Right ventricle myocardium superior (tissue), 1 donor: ENCODE data around the gene SSR4. TPM values are rescaled to one million over a fixed set of nuclear protein-coding genes. Genes with fewer than 3 reads are reported as not detected.

ENCODE experiments used
- ATAC-seq: fragments of 200-7000 bp; cut with Tn5 transposase; one replicate; pipeline ENCODE4 v1.9.1; 2020; ENCODE audit warnings: mild to moderate bottlenecking; ENCODE audit not compliant: poor library complexity
- DNase-seq: peaks from one replicate; pipeline ENCODE4 v3.0.0-alpha.2; 2020
- intact Hi-C: fragments of 100-400 bp; cut with DNase I; formaldehyde crosslinking; loops from one replicate; pipeline ENCODE4 v1.11.2; 2022
- total RNA-seq: library from RNA; stranded (reverse); fragmentation: NEBNext Ultra II Directional; extraction: Animal tissue kit (Norgen Biotek cat#: 25700); gene quantifications from one replicate; pipeline ENCODE4 v1.2.1, GENCODE V29; 2021
- donor health status: DM: no; HTN: yes; CAD: no; lungs with severe emphysema.

SSR4 gene
- total RNA-seq, 1 donor from 2014 or later = 129 TPM

GRCh38 chrX:153845195-153845594 is 50.7 kb downstream of the SSR4 start:
- intact Hi-C loops = no loop called here
- no peak for ATAC-seq
- no peak for DNase-seq

GRCh38 chrX:153845842-153846241 is 51.4 kb downstream of the SSR4 start:
- DNase-seq (no peak), ATAC-seq (no peak)
- intact Hi-C loops = no loop called here

Other genes starting within 250 kb of the SSR4 start
- 40.7 TPM for gene CCNQ, start 195.5 kb upstream of the SSR4 start, total RNA-seq
- gene DUSP9, start 147.5 kb upstream of the SSR4 start, total RNA-seq = not detected
- 8.1 TPM for gene PNCK, start 120.9 kb upstream of the SSR4 start, total RNA-seq
- 192 TPM for gene SLC6A8, start 106.7 kb upstream of the SSR4 start, total RNA-seq
- gene BCAP31, start 70.3 kb upstream of the SSR4 start, total RNA-seq = 86.4 TPM
- 14.7 TPM for gene ABCD1, start 69.8 kb upstream of the SSR4 start, total RNA-seq
- 1.5 TPM for gene PLXNB3, start 30.4 kb upstream of the SSR4 start, total RNA-seq
- 38.0 TPM for gene SRPK3, start 13.6 kb upstream of the SSR4 start, total RNA-seq
- gene IDH3G, start 293 bp upstream of the SSR4 start, total RNA-seq = 76.9 TPM
- gene PDZD4, start 35.9 kb downstream of the SSR4 start, total RNA-seq = 2.6 TPM
- gene L1CAM, start 91.5 kb downstream of the SSR4 start, total RNA-seq = 5.3 TPM
- 4.1 TPM for gene AVPR2, start 110.0 kb downstream of the SSR4 start, total RNA-seq
- 10.3 TPM for gene ARHGAP4, start 131.6 kb downstream of the SSR4 start, total RNA-seq
- gene NAA10, start 140.4 kb downstream of the SSR4 start, total RNA-seq = 70.4 TPM
- gene RENBP, start 150.0 kb downstream of the SSR4 start, total RNA-seq = 11.1 TPM
- 24.7 TPM for gene HCFC1, start 177.2 kb downstream of the SSR4 start, total RNA-seq
- gene TMEM187, start 178.1 kb downstream of the SSR4 start, total RNA-seq = 7.1 TPM
- gene IRAK1, start 225.2 kb downstream of the SSR4 start, total RNA-seq = 34.2 TPM